Epithelial cell of proximal tubule (primary cell): ENCODE data around the gene USP32. TPM values are rescaled to one million over a fixed set of nuclear protein-coding genes. Genes with fewer than 3 reads are reported as not detected.
"Not testable (repeated sequence)": the region's sequence is repeated elsewhere in the genome, so short reads cannot be mapped to it uniquely, and the experiment has no call there.

Source experiments
- DNase-seq: peaks from one replicate; pipeline ENCODE4 v3.0.0-alpha.2; 2011; ENCODE audit warnings: low read depth
- H3K4me3 ChIP-seq: 2 replicates; pipeline ENCODE4 v1.5.1; 2011; ENCODE audit warnings: low read depth, mild to moderate bottlenecking, low read length
- total RNA-seq: library from RNA; depleted of rRNA; stranded (reverse); fragments of >200 nt; gene quantifications from 2 replicates; pipeline ENCODE4 v1.2.3, GENCODE V29; 2015
- TF ChIP-seq, protein P1 (sequence below): conservative IDR thresholded peaks from 2 replicates; pipeline ENCODE4 v1.5.1; 2012; ENCODE audit warnings: low read depth, mild to moderate bottlenecking, low read length

Gene USP32
- total RNA-seq, 1 donor from 2014 or later: 18.7 TPM

- no peak overlapping the region for H3K4me3 ChIP-seq
- no peak for DNase-seq
- TF ChIP-seq, protein P1, sequence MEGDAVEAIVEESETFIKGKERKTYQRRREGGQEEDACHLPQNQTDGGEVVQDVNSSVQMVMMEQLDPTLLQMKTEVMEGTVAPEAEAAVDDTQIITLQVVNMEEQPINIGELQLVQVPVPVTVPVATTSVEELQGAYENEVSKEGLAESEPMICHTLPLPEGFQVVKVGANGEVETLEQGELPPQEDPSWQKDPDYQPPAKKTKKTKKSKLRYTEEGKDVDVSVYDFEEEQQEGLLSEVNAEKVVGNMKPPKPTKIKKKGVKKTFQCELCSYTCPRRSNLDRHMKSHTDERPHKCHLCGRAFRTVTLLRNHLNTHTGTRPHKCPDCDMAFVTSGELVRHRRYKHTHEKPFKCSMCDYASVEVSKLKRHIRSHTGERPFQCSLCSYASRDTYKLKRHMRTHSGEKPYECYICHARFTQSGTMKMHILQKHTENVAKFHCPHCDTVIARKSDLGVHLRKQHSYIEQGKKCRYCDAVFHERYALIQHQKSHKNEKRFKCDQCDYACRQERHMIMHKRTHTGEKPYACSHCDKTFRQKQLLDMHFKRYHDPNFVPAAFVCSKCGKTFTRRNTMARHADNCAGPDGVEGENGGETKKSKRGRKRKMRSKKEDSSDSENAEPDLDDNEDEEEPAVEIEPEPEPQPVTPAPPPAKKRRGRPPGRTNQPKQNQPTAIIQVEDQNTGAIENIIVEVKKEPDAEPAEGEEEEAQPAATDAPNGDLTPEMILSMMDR: no peak
These were observed 34.7 kb upstream of the USP32 start for GRCh38 chr17:60426596-60426995.

- TF ChIP-seq, protein P1: no peak
- H3K4me3 ChIP-seq: no peak overlapping the region
- no peak for DNase-seq
These were observed 33.7 kb upstream of the USP32 start for GRCh38 chr17:60425626-60426025.

- DNase-seq: no peak
- H3K4me3 ChIP-seq: no peak overlapping the region
- TF ChIP-seq, protein P1: no peak
These were observed 31.9 kb upstream of the USP32 start for GRCh38 chr17:60423865-60424264.

DNA sequence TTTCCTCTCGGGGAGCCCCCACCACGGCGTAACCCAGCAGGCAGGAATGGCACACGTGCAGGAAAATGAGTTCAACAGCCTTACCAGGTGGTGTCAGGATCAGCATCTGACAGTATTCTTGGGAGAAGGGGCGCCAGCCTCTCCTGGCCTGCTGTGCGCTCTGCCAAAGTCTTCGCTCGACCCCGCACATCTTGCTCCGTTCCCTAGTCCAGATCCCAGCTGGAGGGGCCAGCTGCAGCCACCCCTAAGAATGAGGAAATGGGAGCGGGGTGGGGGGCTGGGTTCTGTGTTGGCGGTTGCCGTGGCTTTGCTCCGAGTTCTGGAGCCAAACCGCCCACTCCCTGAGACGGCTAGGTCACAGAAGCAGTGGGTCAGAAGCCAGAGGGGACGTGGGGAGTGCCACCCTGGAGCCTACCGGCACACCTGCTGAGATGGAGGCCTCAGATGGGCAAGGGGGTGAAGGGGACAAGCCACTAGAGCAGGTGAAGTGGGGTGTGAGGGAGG is 30.3 kb upstream of the USP32 start, which contains the start of gene CHCT1:
Gene CHCT1, plus strand, starts transcription at position 328 of the 504 bp plus-strand sequence. Its CDS starts 104 bp downstream, at position 432.
- TF ChIP-seq, protein P1: no peak
- no peak for DNase-seq
- H3K4me3 ChIP-seq: peak within 1 kb of the TSS; percentile 54

- TF ChIP-seq, protein P1: peak; percentile 80
- peak overlapping the region; percentile 54 for H3K4me3 ChIP-seq
- DNase-seq: no peak
These were observed 29.6 kb upstream of the USP32 start for GRCh38 chr17:60421273-60422161.

- not testable (repeated sequence) for DNase-seq, H3K4me3 ChIP-seq
These were observed 27.9 kb upstream of the USP32 start for GRCh38 chr17:60419875-60420274.

DNA sequence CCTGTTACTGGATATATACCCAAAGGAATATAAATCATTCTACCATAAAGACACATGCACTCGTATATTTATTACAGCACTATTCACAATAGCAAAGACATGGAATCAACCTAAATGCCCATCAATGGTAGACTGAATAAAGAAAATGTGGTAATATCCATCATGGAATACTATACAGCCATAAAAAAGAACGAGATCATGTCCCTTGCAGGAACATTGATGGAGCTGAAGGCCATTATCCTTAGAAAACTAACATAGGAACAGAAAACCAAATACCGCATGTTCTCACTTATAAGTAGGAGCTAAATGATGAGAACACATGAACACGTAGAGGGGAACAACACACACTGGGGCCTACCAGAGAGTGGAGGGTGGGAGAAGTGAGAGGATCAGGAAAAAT is 27.1 kb upstream of the USP32 start:
- DNase-seq, H3K4me3 ChIP-seq: not testable (repeated sequence)
